IMR-90 (cell line): ENCODE measurements around the gene LDLRAD3. TPM values are rescaled to one million over a fixed set of nuclear protein-coding genes. Genes with fewer than 3 reads are reported as not detected.

Source experiments
- ATAC-seq: fragments of 200-7000 bp; cut with Tn5 transposase; 2 replicates; pipeline ENCODE4 v1.9.1; 2020; ENCODE audit warnings: low read depth, mild to moderate bottlenecking, moderate library complexity
- BruUV-seq: library from RNA; stranded (reverse); fragments of 400-500 nt; replicated peaks from 2 replicates; lab custom pipeline; 2021; lab: Mats Ljungman, UMichigan
- CTCF ChIA-PET: fragments of 300-600 bp; formaldehyde crosslinking; extraction: SDS; loops from one replicate; lab custom pipeline; 2021; ENCODE audit warnings: antibody characterized with exemption; lab: Yijun Ruan, JAX
- POLR2A ChIA-PET: fragments of 300-600 bp; sonication (Branson Sonifier 250); formaldehyde crosslinking; loops from one replicate; lab custom pipeline; 2022; ENCODE audit warnings: antibody characterized with exemption; ENCODE audit not compliant: unreplicated experiment; lab: Charles Lee
- DNase-seq: peaks from one replicate; pipeline ENCODE4 v3.0.0; 2013
- H2AFZ ChIP-seq: replicated peaks from 2 replicates; pipeline ENCODE3; 2013; ENCODE audit warnings: low read length, mild to moderate bottlenecking; ENCODE audit not compliant: poor library complexity
- H2AK5ac ChIP-seq: 2 replicates; pipeline ENCODE4 v1.6.1; 2013; ENCODE audit warnings: low read depth, low read length, inconsistent platforms
- H2AK9ac ChIP-seq: replicated peaks from 2 replicates; pipeline ENCODE3; 2013; ENCODE audit warnings: mild to moderate bottlenecking, low read depth, low read length, moderate library complexity; ENCODE audit not compliant: poor library complexity
- H2BK120ac ChIP-seq: 2 replicates; pipeline ENCODE4 v1.6.1; 2013; ENCODE audit warnings: low read depth, low read length, inconsistent platforms
- H2BK15ac ChIP-seq: 3 replicates; pipeline ENCODE4 v1.6.1; 2013; ENCODE audit warnings: low read depth, low read length, inconsistent platforms
- H2BK20ac ChIP-seq: 2 replicates; pipeline ENCODE4 v1.6.1; 2013; ENCODE audit warnings: low read depth, mild to moderate bottlenecking, inconsistent platforms, low read length, moderate library complexity
- H2BK5ac ChIP-seq: 2 replicates; pipeline ENCODE4 v1.6.1; 2013; ENCODE audit warnings: mild to moderate bottlenecking, low read depth, low read length, inconsistent platforms; ENCODE audit not compliant: poor library complexity, severe bottlenecking
- H3K14ac ChIP-seq: replicated peaks from 2 replicates; pipeline ENCODE4 v1.6.1; 2013; ENCODE audit warnings: low read depth, low read length, inconsistent platforms
- H3K18ac ChIP-seq: 2 replicates; pipeline ENCODE4 v1.6.1; 2013; ENCODE audit warnings: low read depth, low read length, control low read depth
- H3K23ac ChIP-seq: 2 replicates; pipeline ENCODE4 v1.6.1; 2013; ENCODE audit warnings: low read depth, low read length, inconsistent platforms
- H3K27ac ChIP-seq: 2 replicates; pipeline ENCODE4 v1.5.1; 2013; ENCODE audit warnings: mild to moderate bottlenecking, control low read depth, low read length; ENCODE audit not compliant: insufficient read depth
- H3K27me3 ChIP-seq: 2 replicates; pipeline ENCODE4 v1.6.1; 2013; ENCODE audit warnings: low read length; ENCODE audit not compliant: control insufficient read depth, insufficient read depth
- H3K36me3 ChIP-seq: 2 replicates; pipeline ENCODE4 v1.6.1; 2013; ENCODE audit warnings: low read length, mixed read lengths; ENCODE audit not compliant: control insufficient read depth, insufficient read depth
- H3K4ac ChIP-seq: 2 replicates; pipeline ENCODE4 v1.6.1; 2013; ENCODE audit warnings: low read depth, low read length, inconsistent platforms
- H3K4me1 ChIP-seq: 2 replicates; pipeline ENCODE4 v1.6.1; 2013; ENCODE audit warnings: low read length, mixed read lengths; ENCODE audit not compliant: control insufficient read depth, insufficient read depth
- H3K4me2 ChIP-seq: 2 replicates; pipeline ENCODE4 v1.6.1; 2013; ENCODE audit warnings: low read depth, mild to moderate bottlenecking, control low read depth, low read length, moderate library complexity
- H3K4me3 ChIP-seq: 2 replicates; pipeline ENCODE4 v1.5.1; 2013; ENCODE audit warnings: low read depth, mild to moderate bottlenecking, control low read depth, low read length, moderate library complexity; ENCODE audit not compliant: insufficient read depth
- H3K56ac ChIP-seq: 2 replicates; pipeline ENCODE4 v1.6.1; 2013; ENCODE audit warnings: low read length, inconsistent platforms; ENCODE audit not compliant: insufficient read depth; ENCODE audit errors: extremely low read depth
- H3K79me1 ChIP-seq, 2 experiments: 2 replicates each; pipeline ENCODE4 v1.6.1; 2013; ENCODE audit warnings: low read length in 2 of 2, inconsistent platforms in 1 of 2, low read depth in 1 of 2
- H3K9ac ChIP-seq: 2 replicates; pipeline ENCODE4 v1.6.1; 2013; ENCODE audit warnings: low read depth, low read length, control low read depth
- H3K9me1 ChIP-seq: 2 replicates; pipeline ENCODE4 v1.6.1; 2013; ENCODE audit warnings: low read length, inconsistent platforms; ENCODE audit not compliant: insufficient read depth
- H3K9me3 ChIP-seq: 2 replicates; pipeline ENCODE4 v1.6.1; 2013; ENCODE audit warnings: low read length; ENCODE audit not compliant: control insufficient read depth, insufficient read depth
- H4K20me1 ChIP-seq: 2 replicates; pipeline ENCODE4 v1.6.1; 2013; ENCODE audit warnings: low read length, inconsistent platforms; ENCODE audit not compliant: insufficient read depth
- H4K5ac ChIP-seq: 2 replicates; pipeline ENCODE4 v1.6.1; 2013; ENCODE audit warnings: mild to moderate bottlenecking, low read depth, low read length, control low read depth
- H4K8ac ChIP-seq, 2 experiments: 2 replicates each; pipeline ENCODE4 v1.6.1; 2013; ENCODE audit warnings: low read depth in 2 of 2, low read length in 2 of 2, control low read depth in 1 of 2, inconsistent platforms in 1 of 2
- H4K91ac ChIP-seq: 2 replicates; pipeline ENCODE4 v1.6.1; 2013; ENCODE audit warnings: low read depth, low read length, inconsistent platforms; ENCODE audit not compliant: insufficient read depth
- BHLHE40 ChIP-seq: fragments of 150-350 bp; IDR thresholded peaks from 2 replicates; pipeline ENCODE4 v1.6.1; 2016; ENCODE audit warnings: mild to moderate bottlenecking, low read depth, low read length
- CEBPB ChIP-seq: IDR thresholded peaks from 2 replicates; pipeline ENCODE4 v1.6.1; 2012; ENCODE audit warnings: low read depth, low read length, improper control_type of control experiment
- FOS ChIP-seq: fragments of 150-350 bp; IDR thresholded peaks from 2 replicates; pipeline ENCODE4 v1.6.1; 2016; ENCODE audit warnings: low read depth, low read length
- MAZ ChIP-seq: IDR thresholded peaks from 2 replicates; pipeline ENCODE4 v1.6.1; 2012; ENCODE audit warnings: low read depth, mild to moderate bottlenecking, low read length, improper control_type of control experiment, moderate library complexity, borderline replicate concordance
- MXI1 ChIP-seq: IDR thresholded peaks from 2 replicates; pipeline ENCODE4 v1.6.1; 2012; ENCODE audit warnings: low read depth, mild to moderate bottlenecking, low read length, moderate library complexity, borderline replicate concordance
- NFE2L2 ChIP-seq: fragments of 150-350 bp; IDR thresholded peaks from 2 replicates; pipeline ENCODE4 v1.6.1; 2016; ENCODE audit warnings: low read depth, mild to moderate bottlenecking, low read length
- POLR2A ChIP-seq: IDR thresholded peaks from 2 replicates; pipeline ENCODE4 v1.6.1; 2012; ENCODE audit warnings: mild to moderate bottlenecking, low read depth, low read length
- RAD21 ChIP-seq: IDR thresholded peaks from 2 replicates; pipeline ENCODE4 v1.6.1; 2012; ENCODE audit warnings: low read length, improper control_type of control experiment
- RCOR1 ChIP-seq: IDR thresholded peaks from 2 replicates; pipeline ENCODE4 v1.6.1; 2012; ENCODE audit warnings: mild to moderate bottlenecking, low read length, improper control_type of control experiment; ENCODE audit not compliant: insufficient replicate concordance
- RFX5 ChIP-seq: IDR thresholded peaks from 2 replicates; pipeline ENCODE4 v1.8.0; 2012; ENCODE audit warnings: low read depth, mild to moderate bottlenecking, low read length, moderate library complexity
- SMC3 ChIP-seq: fragments of 150-350 bp; IDR thresholded peaks from 2 replicates; pipeline ENCODE4 v1.6.1; 2016; ENCODE audit warnings: low read depth, mild to moderate bottlenecking, antibody characterized with exemption, low read length, moderate library complexity
- WGBS, 2 experiments: methylation state at CpG; one replicate each; pipeline versions ENCODE4 v1.1.5 to v1.1.7; 2013; ENCODE audit warnings: missing lambda C conversion rate in 2 of 2; ENCODE audit not compliant: insufficient read length in 1 of 2; ENCODE audit errors: extremely low coverage in 2 of 2; 5-methylcytosine and 5-hydroxymethylcytosine counted together
- dilution Hi-C: fragments of 300-500 bp; cut with HindIII; formaldehyde crosslinking; loops from one replicate; pipeline ENCODE4 v1.14.3; 2018; ENCODE audit warnings: low sequenced_read_pairs; ENCODE audit not compliant: unreplicated experiment
- in situ Hi-C: fragments of 300-500 bp; cut with MboI; formaldehyde crosslinking; loops from 3 replicates; pipeline ENCODE4 v1.14.3; 2019; ENCODE audit warnings: low sequenced_read_pairs, inconsistent platforms, mixed read lengths
- intact Hi-C: fragments of 100-400 bp; cut with micrococcal nuclease; formaldehyde crosslinking; loops from 2 replicates; pipeline ENCODE4 v1.10.0; 2022
- polyA plus RNA-seq, 3 experiments: library from polyadenylated mRNA; depleted of rRNA; stranded (reverse); fragments of >200 nt; gene quantifications; 2 replicates each; pipeline ENCODE4 v1.2.3, GENCODE V29; 2012; ENCODE audit warnings: low replicate concordance in 1 of 3
- total RNA-seq: library from RNA; depleted of rRNA; stranded (reverse); fragments of >200 nt; gene quantifications from 2 replicates; pipeline ENCODE4 v1.2.3, GENCODE V29; 2012
- TF ChIP-seq, protein P1 (sequence below): fragments of 150-350 bp; IDR thresholded peaks from 2 replicates; pipeline ENCODE4 v1.6.1; 2016; ENCODE audit warnings: low read depth, mild to moderate bottlenecking, low read length, moderate library complexity, borderline replicate concordance

LDLRAD3 gene
- total and polyA plus RNA-seq, 2 of the 4 experiments (the other 2 are of a cell fraction), result 2.7 to 6.4 TPM

DNA sequence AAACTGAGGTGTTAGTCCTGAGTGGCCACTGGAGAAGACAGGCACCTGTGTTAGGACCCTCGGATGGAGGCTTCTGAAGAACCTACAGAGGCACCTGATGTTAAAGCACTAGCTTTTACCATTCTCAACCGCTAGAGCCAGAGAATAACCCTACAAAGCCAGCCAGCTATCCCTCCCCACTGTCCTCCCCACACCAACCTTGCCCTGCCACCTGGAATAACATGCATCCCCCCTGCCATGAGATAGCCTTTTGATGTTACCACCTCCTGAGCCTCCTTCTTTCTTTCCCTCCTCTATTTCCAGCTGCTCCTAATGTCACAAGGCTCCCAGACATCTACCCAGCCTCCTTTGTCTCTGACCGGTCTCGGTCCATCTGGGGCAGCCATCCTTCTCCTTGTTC, 317.2 kb downstream of the LDLRAD3 start (continued):
- TF ChIP-seq POLR2A (no peak), NFE2L2 (no peak), RFX5 (no peak), SMC3 (no peak)

DNA sequence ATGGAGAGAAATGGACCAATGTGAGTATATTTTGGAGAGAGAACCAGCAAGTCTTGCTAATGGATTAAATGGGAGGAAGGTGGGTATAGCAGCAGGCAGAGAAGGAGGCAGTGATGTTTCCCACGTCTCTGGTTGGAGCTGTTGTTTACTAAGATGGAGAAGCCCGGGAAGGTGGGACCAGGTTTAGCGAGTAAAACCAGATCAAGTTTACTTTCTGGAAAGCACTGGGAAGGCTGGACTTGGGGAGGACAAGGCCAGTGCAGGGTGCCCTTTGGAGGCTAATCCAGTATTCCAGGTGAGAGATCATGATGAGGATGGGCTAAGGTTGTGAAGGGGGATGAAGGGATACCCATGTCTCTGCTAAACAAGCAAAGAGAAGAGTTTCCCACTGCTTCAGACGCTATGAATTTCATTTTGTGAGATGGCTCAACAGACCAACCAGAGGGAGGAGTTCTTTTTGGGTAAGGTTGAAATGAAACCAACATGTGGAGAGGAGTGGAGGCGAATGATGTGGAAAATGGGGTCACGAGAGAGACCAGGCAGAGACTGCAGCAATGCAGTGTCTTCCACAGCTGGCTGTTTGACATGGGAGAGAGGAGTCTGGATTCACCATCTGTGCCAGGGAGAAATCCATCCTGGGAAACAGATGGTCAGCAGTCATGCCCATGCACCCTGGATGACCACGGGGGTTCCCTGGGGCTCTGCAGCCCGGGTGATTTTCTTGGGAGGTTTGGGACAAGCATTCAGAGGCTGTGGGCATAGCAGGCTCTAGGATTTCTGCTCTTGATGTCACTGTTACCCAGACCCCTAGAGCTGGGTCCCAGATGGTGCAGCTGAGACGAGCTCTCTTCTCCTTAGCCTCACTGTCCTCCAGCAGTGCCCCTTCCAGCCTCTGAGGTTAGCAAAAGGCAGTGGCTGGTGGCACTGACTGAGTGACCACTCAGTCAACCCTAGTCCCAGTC, 320.4 kb downstream of the LDLRAD3 start:
- Histone ChIP-seq H2AFZ (no peak overlapping the region), H2AK5ac (no peak overlapping the region), H3K9me3 (no peaks in the 10 kb centered on the region), H3K9ac (no peak overlapping the region), H3K4me2 (no peak overlapping the region), H2BK5ac (no peak overlapping the region), H3K4me1 (no peaks in the 10 kb centered on the region), H3K27me3 (peaks cover 35% of the 10 kb centered on the region), H3K56ac (no peak overlapping the region), H2BK20ac (no peak overlapping the region), H3K14ac (no peak overlapping the region), H3K4ac (no peak overlapping the region; the same call in 1 of the 2 replicates), H3K9me1 (no peaks in the 10 kb centered on the region), H3K36me3 (no peaks in the 10 kb centered on the region), H2AK9ac (no peak overlapping the region), H3K27ac (no peak overlapping the region), H4K8ac (no peak overlapping the region), H4K91ac (no peak overlapping the region), H3K23ac (no peak overlapping the region), H3K79me1 (no peaks in the 10 kb centered on the region), H2BK120ac (no peak overlapping the region), H4K20me1 (peaks cover 5% of the 10 kb centered on the region; the same call in 1 of the 2 replicates), H4K5ac (no peak overlapping the region), H2BK15ac (no peak overlapping the region), H3K4me3 (no peak overlapping the region), H3K18ac (no peak overlapping the region)
- CTCF ChIA-PET, result interaction anchor here (0.5 to 2.1 kb wide), 2 partner anchors 93 to 442 kb away, joined by 5 to 9 read pairs; no protein-coding TSS in a partner anchor
- POLR2A ChIA-PET, result no interaction called here
- 89% methylated on average over 4 of the region's 9 CpGs; no CpG with 5 or more reads in 1 of the 2 experiments for WGBS, 2 experiments
- dilution Hi-C loops, result no loop called here
- in situ Hi-C loops, result loop anchor here (5.0 to 10.0 kb wide), 4 partner anchors 229 to 779 kb away; partner anchors contain the start of gene FJX1
- DNase-seq, result no peak
- intact Hi-C loops, result loop anchor here (10.0 kb wide), 1 partner anchor 319 kb away; the partner anchor contains the start of gene LDLRAD3
- ATAC-seq, result no peak
- BruUV-seq, result no TSS peak
- TF ChIP-seq, protein P1, sequence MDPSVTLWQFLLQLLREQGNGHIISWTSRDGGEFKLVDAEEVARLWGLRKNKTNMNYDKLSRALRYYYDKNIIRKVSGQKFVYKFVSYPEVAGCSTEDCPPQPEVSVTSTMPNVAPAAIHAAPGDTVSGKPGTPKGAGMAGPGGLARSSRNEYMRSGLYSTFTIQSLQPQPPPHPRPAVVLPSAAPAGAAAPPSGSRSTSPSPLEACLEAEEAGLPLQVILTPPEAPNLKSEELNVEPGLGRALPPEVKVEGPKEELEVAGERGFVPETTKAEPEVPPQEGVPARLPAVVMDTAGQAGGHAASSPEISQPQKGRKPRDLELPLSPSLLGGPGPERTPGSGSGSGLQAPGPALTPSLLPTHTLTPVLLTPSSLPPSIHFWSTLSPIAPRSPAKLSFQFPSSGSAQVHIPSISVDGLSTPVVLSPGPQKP, result no peak
- TF ChIP-seq FOS, result no peak
- TF ChIP-seq MXI1, result no peak
- no peak for TF ChIP-seq RAD21
- no peak for TF ChIP-seq SMC3
- no peak for TF ChIP-seq RCOR1
- no peak for TF ChIP-seq MAZ
- TF ChIP-seq NFE2L2, result no peak
- no peak for TF ChIP-seq CEBPB
- TF ChIP-seq BHLHE40, result no peak
